Effector CD4-positive, alpha-beta T cell (primary cell): ENCODE results near the gene EPHX1.

Source experiments
- DNase-seq: peaks from one replicate; pipeline ENCODE4 v3.0.0-alpha.2; 2020

Gene EPHX1

GRCh38 chr1:225844236-225845061 is 34.5 kb downstream of the EPHX1 start:
- no peak for DNase-seq

- DNase-seq, result no peak
Measured at GRCh38 chr1:225845097-225845496, 35.2 kb downstream of the EPHX1 start.

GRCh38 chr1:225845571-225846259 is 35.8 kb downstream of the EPHX1 start:
- DNase-seq, result no peak

GRCh38 chr1:225846331-225847310 is 36.7 kb downstream of the EPHX1 start:
- no peak for DNase-seq

- no peak for DNase-seq
Measured at GRCh38 chr1:225847610-225848009, 37.7 kb downstream of the EPHX1 start.

- no peak for DNase-seq
Measured at GRCh38 chr1:225848030-225848955, 38.4 kb downstream of the EPHX1 start.

GRCh38 chr1:225849925-225850324 is 40.0 kb downstream of the EPHX1 start:
- no peak for DNase-seq

GRCh38 chr1:225850370-225850769 is 40.4 kb downstream of the EPHX1 start:
- DNase-seq, result no peak

- no peak for DNase-seq
Measured at GRCh38 chr1:225851805-225852204, 41.9 kb downstream of the EPHX1 start.

GRCh38 chr1:225852413-225853124 is 42.6 kb downstream of the EPHX1 start:
- DNase-seq, result no peak

- DNase-seq, result no peak
Measured at GRCh38 chr1:225853441-225853840, 43.5 kb downstream of the EPHX1 start.

GRCh38 chr1:225855503-225856300 is 45.8 kb downstream of the EPHX1 start:
- DNase-seq, result no peak

GRCh38 chr1:225857256-225857655 is 47.3 kb downstream of the EPHX1 start:
- no peak for DNase-seq

- DNase-seq, result no peak
Measured at GRCh38 chr1:225859151-225859550, 49.2 kb downstream of the EPHX1 start.

- DNase-seq, result no peak
Measured at GRCh38 chr1:225860107-225860506, 50.2 kb downstream of the EPHX1 start.

GRCh38 chr1:225860876-225861441 is 51.0 kb downstream of the EPHX1 start:
- DNase-seq, result no peak

GRCh38 chr1:225861834-225862580 is 52.1 kb downstream of the EPHX1 start:
- no peak for DNase-seq

- no peak for DNase-seq
Measured at GRCh38 chr1:225862581-225862950, 52.6 kb downstream of the EPHX1 start.

- DNase-seq, result no peak
Measured at GRCh38 chr1:225863167-225863566, 53.2 kb downstream of the EPHX1 start.
